Dermis microvascular lymphatic vessel endothelial cell (primary cell): ENCODE results near the gene DPP10. TPM values are rescaled to one million over a fixed set of nuclear protein-coding genes. Genes with fewer than 3 reads are reported as not detected.

Experiments used
- DNase-seq, 2 donors: peaks; one replicate each; pipeline versions ENCODE4 v3.0.0 to v3.0.0-alpha.2; 2010; ENCODE audit warnings: low read depth in 2 of 2
- total RNA-seq: library from RNA; depleted of rRNA; stranded (reverse); fragments of >200 nt; gene quantifications from 2 replicates; pipeline ENCODE4 v1.2.1, GENCODE V29; 2014

DPP10 gene
- total RNA-seq, 1 donor from 2014 or later = not detected

GRCh38 chr2:114800371-114800770, 357.9 kb downstream of the DPP10 start:
- no peak for DNase-seq

GRCh38 chr2:114805195-114805594, 362.8 kb downstream of the DPP10 start:
- no peak for DNase-seq

- no peak for DNase-seq
These were observed 367.7 kb downstream of the DPP10 start for GRCh38 chr2:114810092-114810491.

- DNase-seq = no peak
These were observed 369.8 kb downstream of the DPP10 start for GRCh38 chr2:114812261-114812660.

GRCh38 chr2:114814355-114814754, 371.9 kb downstream of the DPP10 start:
- DNase-seq = no peak

GRCh38 chr2:114821055-114821454, 378.6 kb downstream of the DPP10 start:
- no peak for DNase-seq

GRCh38 chr2:114843963-114844362, 401.5 kb downstream of the DPP10 start:
- DNase-seq = no peak

- DNase-seq = no peak
These were observed 414.8 kb downstream of the DPP10 start for GRCh38 chr2:114857196-114857595.

GRCh38 chr2:114859726-114860510, 417.5 kb downstream of the DPP10 start:
- DNase-seq = no peak

- DNase-seq = no peak
These were observed 419.8 kb downstream of the DPP10 start for GRCh38 chr2:114862243-114862642.

GRCh38 chr2:114864901-114865300, 422.5 kb downstream of the DPP10 start:
- no peak for DNase-seq

GRCh38 chr2:114880046-114880445, 437.6 kb downstream of the DPP10 start:
- no peak for DNase-seq

- no peak for DNase-seq
These were observed 477.5 kb downstream of the DPP10 start for GRCh38 chr2:114919985-114920384.

GRCh38 chr2:114922076-114922475, 479.6 kb downstream of the DPP10 start:
- DNase-seq = no peak

- no peak for DNase-seq
These were observed 483.1 kb downstream of the DPP10 start for GRCh38 chr2:114925296-114926255.

GRCh38 chr2:114926303-114926702, 483.9 kb downstream of the DPP10 start:
- DNase-seq = no peak

- DNase-seq = no peak
These were observed 486.8 kb downstream of the DPP10 start for GRCh38 chr2:114929225-114929624.

GRCh38 chr2:114933671-114934241, 491.3 kb downstream of the DPP10 start:
- DNase-seq = no peak

GRCh38 chr2:114935031-114935430, 492.6 kb downstream of the DPP10 start:
- DNase-seq = no peak

GRCh38 chr2:114937366-114937930, 495.0 kb downstream of the DPP10 start:
- no peak for DNase-seq

GRCh38 chr2:114940785-114941458, 498.5 kb downstream of the DPP10 start:
- no peak for DNase-seq
